Mucosa of stomach (tissue), 1 donor: ENCODE results near the gene ROBO1.
"Not testable (repeated sequence)": the region's sequence is repeated elsewhere in the genome, so short reads cannot be mapped to it uniquely, and the experiment has no call there.

Source experiments
- H3K27me3 ChIP-seq: one replicate; pipeline ENCODE4 v1.7.0; 2013; ENCODE audit warnings: mild to moderate bottlenecking, low read length; ENCODE audit not compliant: control insufficient read depth, insufficient read depth
- H3K36me3 ChIP-seq: one replicate; pipeline ENCODE4 v1.7.0; 2013; ENCODE audit warnings: low read length; ENCODE audit not compliant: control insufficient read depth, insufficient read depth
- H3K4me1 ChIP-seq: one replicate; pipeline ENCODE4 v1.7.0; 2013; ENCODE audit warnings: mild to moderate bottlenecking, low read length; ENCODE audit not compliant: control insufficient read depth, insufficient read depth
- H3K4me3 ChIP-seq: one replicate; pipeline ENCODE4 v1.7.0; 2013; ENCODE audit warnings: low read length
- H3K9ac ChIP-seq: one replicate; pipeline ENCODE4 v1.7.0; 2013; ENCODE audit warnings: mild to moderate bottlenecking, low read length, moderate library complexity
- H3K9me3 ChIP-seq: one replicate; pipeline ENCODE4 v1.7.0; 2013; ENCODE audit warnings: mild to moderate bottlenecking, low read length, moderate library complexity; ENCODE audit not compliant: control insufficient read depth
- donor health status: Pancreatic carcinoma.

Gene ROBO1

GRCh38 chr3:78732893-78733292 is 1034.9 kb downstream of the ROBO1 start:
- Histone ChIP-seq H3K4me1 (no peaks in the 10 kb centered on the region), H3K4me3 (no peak overlapping the region), H3K27me3 (no peaks in the 10 kb centered on the region), H3K9me3 (no peaks in the 10 kb centered on the region), H3K36me3 (no peaks in the 10 kb centered on the region), H3K9ac (no peak overlapping the region)

GRCh38 chr3:78732471-78732870 is 1035.3 kb downstream of the ROBO1 start:
- Histone ChIP-seq H3K4me3 (no peak overlapping the region), H3K9ac (no peak overlapping the region), H3K27me3 (no peaks in the 10 kb centered on the region), H3K9me3 (no peaks in the 10 kb centered on the region), H3K4me1 (no peaks in the 10 kb centered on the region), H3K36me3 (no peaks in the 10 kb centered on the region)

- no peak overlapping the region for H3K9ac ChIP-seq
- H3K36me3 ChIP-seq, result no peaks in the 10 kb centered on the region
- H3K4me1 ChIP-seq, result no peaks in the 10 kb centered on the region
- no peaks in the 10 kb centered on the region for H3K9me3 ChIP-seq
- H3K4me3 ChIP-seq, result no peak overlapping the region
- H3K27me3 ChIP-seq, result no peaks in the 10 kb centered on the region
Observed at GRCh38 chr3:78729946-78730345, 1037.9 kb downstream of the ROBO1 start.

- Histone ChIP-seq H3K4me1 (no peaks in the 10 kb centered on the region), H3K9me3 (no peaks in the 10 kb centered on the region), H3K27me3 (no peaks in the 10 kb centered on the region), H3K9ac (no peak overlapping the region), H3K36me3 (no peaks in the 10 kb centered on the region), H3K4me3 (no peak overlapping the region)
Observed at GRCh38 chr3:78728406-78729145, 1039.2 kb downstream of the ROBO1 start.

GRCh38 chr3:78726545-78726944 is 1041.3 kb downstream of the ROBO1 start:
- no peak overlapping the region for H3K9ac ChIP-seq
- no peaks in the 10 kb centered on the region for H3K36me3 ChIP-seq
- no peaks in the 10 kb centered on the region for H3K4me1 ChIP-seq
- H3K27me3 ChIP-seq, result no peaks in the 10 kb centered on the region
- H3K9me3 ChIP-seq, result no peaks in the 10 kb centered on the region
- H3K4me3 ChIP-seq, result no peak overlapping the region

- H3K9ac ChIP-seq, result no peak overlapping the region
- H3K27me3 ChIP-seq, result no peaks in the 10 kb centered on the region
- no peaks in the 10 kb centered on the region for H3K4me1 ChIP-seq
- no peaks in the 10 kb centered on the region for H3K36me3 ChIP-seq
- H3K4me3 ChIP-seq, result no peak overlapping the region
- no peaks in the 10 kb centered on the region for H3K9me3 ChIP-seq
Observed at GRCh38 chr3:78725703-78726246, 1042.0 kb downstream of the ROBO1 start.

GRCh38 chr3:78724859-78725258 is 1042.9 kb downstream of the ROBO1 start:
- H3K4me1 ChIP-seq, result no peaks in the 10 kb centered on the region
- no peaks in the 10 kb centered on the region for H3K27me3 ChIP-seq
- no peak overlapping the region for H3K9ac ChIP-seq

GRCh38 chr3:78724364-78724763 is 1043.4 kb downstream of the ROBO1 start:
- not testable (repeated sequence) for H3K4me3 ChIP-seq, H3K27me3 ChIP-seq, H3K36me3 ChIP-seq, H3K9me3 ChIP-seq, H3K9ac ChIP-seq, H3K4me1 ChIP-seq

More at GRCh38 chr3:78724859-78725258, 1042.9 kb downstream of the ROBO1 start:
- Histone ChIP-seq H3K9me3 (no peaks in the 10 kb centered on the region), H3K4me3 (no peak overlapping the region), H3K36me3 (no peaks in the 10 kb centered on the region)

- Histone ChIP-seq H3K9ac (no peak overlapping the region), H3K4me3 (no peak overlapping the region), H3K9me3 (no peaks in the 10 kb centered on the region), H3K27me3 (no peaks in the 10 kb centered on the region), H3K4me1 (no peaks in the 10 kb centered on the region), H3K36me3 (no peaks in the 10 kb centered on the region)
Observed at GRCh38 chr3:78721771-78722543, 1045.8 kb downstream of the ROBO1 start.

GRCh38 chr3:78718707-78719106 is 1049.1 kb downstream of the ROBO1 start:
- H3K4me1 ChIP-seq, result no peaks in the 10 kb centered on the region
- H3K36me3 ChIP-seq, result no peaks in the 10 kb centered on the region
- no peaks in the 10 kb centered on the region for H3K9me3 ChIP-seq
- H3K4me3 ChIP-seq, result no peak overlapping the region
- no peaks in the 10 kb centered on the region for H3K27me3 ChIP-seq
- H3K9ac ChIP-seq, result no peak overlapping the region

- Histone ChIP-seq H3K4me3 (no peak overlapping the region), H3K27me3 (no peaks in the 10 kb centered on the region), H3K4me1 (no peaks in the 10 kb centered on the region)
Observed at GRCh38 chr3:78717041-78717440, 1050.8 kb downstream of the ROBO1 start.

GRCh38 chr3:78712941-78713340 is 1054.9 kb downstream of the ROBO1 start:
- no peak overlapping the region for H3K9ac ChIP-seq
- H3K4me3 ChIP-seq, result no peak overlapping the region
- H3K4me1 ChIP-seq, result no peaks in the 10 kb centered on the region
- H3K36me3 ChIP-seq, result no peaks in the 10 kb centered on the region
- no peaks in the 10 kb centered on the region for H3K9me3 ChIP-seq
- H3K27me3 ChIP-seq, result no peaks in the 10 kb centered on the region

More at GRCh38 chr3:78717041-78717440, 1050.8 kb downstream of the ROBO1 start:
- Histone ChIP-seq H3K9me3 (no peaks in the 10 kb centered on the region), H3K36me3 (no peaks in the 10 kb centered on the region), H3K9ac (no peak overlapping the region)
